ENCODE data around the gene CARD19.

DNA sequence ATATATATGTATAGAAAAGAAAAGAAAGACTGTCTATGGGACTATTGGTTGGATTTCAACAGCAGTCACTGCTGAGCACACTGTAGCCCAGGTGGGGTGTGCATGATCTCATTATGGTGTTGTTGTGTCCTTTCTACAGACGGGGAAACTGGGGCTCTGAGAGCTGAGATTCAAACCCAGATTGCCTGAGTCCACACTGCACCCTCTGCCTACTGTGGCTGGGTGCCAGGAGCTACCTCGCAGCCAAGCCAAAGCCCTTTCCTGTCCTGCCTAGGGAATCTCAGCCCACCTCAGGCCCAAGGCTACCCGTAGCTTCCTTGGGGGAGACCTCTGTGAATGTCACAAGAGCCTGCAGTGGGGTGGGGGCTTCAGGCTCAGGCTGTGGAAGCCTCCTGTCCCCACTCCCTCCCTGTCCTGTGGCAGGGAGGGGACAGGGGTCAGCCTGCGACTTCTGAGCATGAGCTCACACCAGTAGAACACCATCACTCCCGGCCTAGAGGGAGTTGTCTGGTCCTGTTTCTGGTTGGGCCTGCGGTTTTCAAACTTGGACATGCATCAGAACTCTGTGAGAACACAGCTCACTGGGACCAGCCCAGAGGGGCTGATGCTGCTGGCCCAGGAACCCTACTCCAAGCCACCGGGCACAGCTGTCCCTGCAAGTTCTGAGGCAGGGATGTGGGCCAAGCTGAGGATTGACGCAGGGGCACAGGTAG lies 45.9 kb downstream of the CARD19 start:
- no peak for TF ChIP-seq POLR2A (IDR thresholded peaks at IDR 0.05)
- no peak for TF ChIP-seq CTCF (IDR thresholded peaks at IDR 0.05)
- no peak for TF ChIP-seq EP300 (IDR thresholded peaks at IDR 0.05)

All from ovary (tissue), 3 donors.